Type B pancreatic cell (in vitro differentiated cells): ENCODE results near the gene CNTN4. TPM values are rescaled to one million over a fixed set of nuclear protein-coding genes. Genes with fewer than 3 reads are reported as not detected.
A peak's percentile ranks its signal among the peaks of the same experiment; 100 is the strongest.

Experiments
- DNase-seq: peaks from one replicate; pipeline ENCODE4 v3.0.0; 2021; ENCODE audit warnings: mixed read lengths; ENCODE audit not compliant: unreplicated experiment; ENCODE audit errors: extremely low spot score
- H3K27ac Mint-ChIP-seq: 2 replicates; pipeline ENCODE4 v1.8.0; 2021; ENCODE audit warnings: mild to moderate bottlenecking, mixed read lengths
- H3K27me3 Mint-ChIP-seq: 2 replicates; pipeline ENCODE4 v1.8.0; 2021; ENCODE audit warnings: mixed read lengths
- H3K36me3 Mint-ChIP-seq: 2 replicates; pipeline ENCODE4 v1.8.0; 2021; ENCODE audit warnings: mixed read lengths
- H3K4me1 Mint-ChIP-seq: one replicate; pipeline ENCODE4 v1.8.0; 2021; ENCODE audit warnings: mixed read lengths; ENCODE audit not compliant: unreplicated experiment
- H3K4me3 Mint-ChIP-seq: 2 replicates; pipeline ENCODE4 v1.8.0; 2021; ENCODE audit warnings: mild to moderate bottlenecking, mixed read lengths
- H3K9me3 Mint-ChIP-seq: 2 replicates; pipeline ENCODE4 v1.8.0; 2021; ENCODE audit warnings: mixed read lengths
- CTCF ChIP-seq: fragments of 200-600 bp; sonication (generic); conservative IDR thresholded peaks from 2 replicates; pipeline ENCODE4 v1.5.0; 2021; ENCODE audit warnings: antibody characterized with exemption, mild to moderate bottlenecking
- total RNA-seq: library from RNA; stranded (reverse); gene quantifications from 2 replicates; pipeline ENCODE4 v1.2.1, GENCODE V29; 2021; ENCODE audit warnings: low replicate concordance

Gene CNTN4
- total RNA-seq, 1 donor from 2014 or later = 29.7 TPM

- Mint-ChIP-seq H3K9me3 (no peaks in the 10 kb centered on the region), H3K4me1 (peaks cover 5% of the 10 kb centered on the region), H3K27ac (no peak overlapping the region), H3K27me3 (no peaks in the 10 kb centered on the region), H3K36me3 (no peaks in the 10 kb centered on the region), H3K4me3 (peak overlapping the region; percentile 5)
- peak; percentile 56 for TF ChIP-seq CTCF
- DNase-seq = no peak
Measured at GRCh38 chr3:2765002-2765579, 666.4 kb downstream of the CNTN4 start.

GRCh38 chr3:2770451-2770850, 671.8 kb downstream of the CNTN4 start:
- TF ChIP-seq CTCF = no peak
- Mint-ChIP-seq H3K4me1 (peaks cover 10% of the 10 kb centered on the region), H3K4me3 (no peak overlapping the region), H3K27me3 (no peaks in the 10 kb centered on the region), H3K9me3 (peaks cover 4% of the 10 kb centered on the region), H3K27ac (no peak overlapping the region), H3K36me3 (no peaks in the 10 kb centered on the region)
- DNase-seq = no peak

- H3K4me3 Mint-ChIP-seq = no peak overlapping the region
- peaks cover 4% of the 10 kb centered on the region for H3K9me3 Mint-ChIP-seq
- no peak for DNase-seq
- no peak for TF ChIP-seq CTCF
- H3K4me1 Mint-ChIP-seq = peaks cover 10% of the 10 kb centered on the region
- no peak overlapping the region for H3K27ac Mint-ChIP-seq
- H3K36me3 Mint-ChIP-seq = no peaks in the 10 kb centered on the region
- no peaks in the 10 kb centered on the region for H3K27me3 Mint-ChIP-seq
Measured at GRCh38 chr3:2771193-2771592, 672.5 kb downstream of the CNTN4 start.

- Mint-ChIP-seq H3K27ac (no peak overlapping the region), H3K9me3 (peaks cover 4% of the 10 kb centered on the region), H3K4me1 (peaks cover 10% of the 10 kb centered on the region), H3K36me3 (no peaks in the 10 kb centered on the region), H3K27me3 (no peaks in the 10 kb centered on the region), H3K4me3 (no peak overlapping the region)
- DNase-seq = no peak
- TF ChIP-seq CTCF = no peak
Measured at GRCh38 chr3:2771741-2772140, 673.1 kb downstream of the CNTN4 start.

- Mint-ChIP-seq H3K27me3 (no peaks in the 10 kb centered on the region), H3K36me3 (no peaks in the 10 kb centered on the region), H3K27ac (no peak overlapping the region), H3K4me3 (no peak overlapping the region), H3K4me1 (peaks cover 10% of the 10 kb centered on the region), H3K9me3 (peaks cover 4% of the 10 kb centered on the region)
- TF ChIP-seq CTCF = no peak
- no peak for DNase-seq
Measured at GRCh38 chr3:2772803-2773202, 674.1 kb downstream of the CNTN4 start.
